ENCODE measurements around the gene TRIM60. TPM values are rescaled to one million over a fixed set of nuclear protein-coding genes. Genes with fewer than 3 reads are reported as not detected.

The TRIM60 gene
- total and polyA plus RNA-seq, 11 donors = not detected

DNA sequence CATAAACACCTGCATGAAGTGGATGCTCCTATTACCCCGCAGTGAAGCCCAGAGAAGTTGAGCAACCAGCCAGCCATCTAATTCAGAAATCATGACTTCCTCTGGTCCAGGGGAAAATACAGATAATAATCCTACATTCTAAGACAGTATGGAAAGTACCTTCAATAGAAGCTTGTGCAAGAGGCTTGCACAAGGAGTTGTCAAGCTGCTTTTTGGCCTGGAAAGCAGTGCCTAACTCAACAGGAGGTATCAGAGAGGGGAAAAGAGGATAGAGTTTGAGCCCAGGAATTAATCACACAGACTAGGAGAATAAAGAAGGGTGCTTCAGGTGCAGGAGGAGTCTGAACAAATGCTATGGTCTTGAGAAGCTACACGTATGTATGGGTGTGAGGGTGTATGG lies 54.1 kb downstream of the TRIM60 start:
- Histone ChIP-seq H3K27ac (no peak overlapping the region), H3K27me3 (no peaks in the 10 kb centered on the region), H3K36me3 (peaks cover 0 to 66% (median 43%) of the 10 kb centered on the region in 9 donors), H3K4me1 (no peaks in the 10 kb centered on the region), H3K4me3 (no peak overlapping the region), H3K9me3 (no peaks in the 10 kb centered on the region)
- ATAC-seq = no peak
- DNase-seq = no peak
- intact Hi-C loops (cut with DNase I) = no loop called here
- TF ChIP-seq, protein P1, sequence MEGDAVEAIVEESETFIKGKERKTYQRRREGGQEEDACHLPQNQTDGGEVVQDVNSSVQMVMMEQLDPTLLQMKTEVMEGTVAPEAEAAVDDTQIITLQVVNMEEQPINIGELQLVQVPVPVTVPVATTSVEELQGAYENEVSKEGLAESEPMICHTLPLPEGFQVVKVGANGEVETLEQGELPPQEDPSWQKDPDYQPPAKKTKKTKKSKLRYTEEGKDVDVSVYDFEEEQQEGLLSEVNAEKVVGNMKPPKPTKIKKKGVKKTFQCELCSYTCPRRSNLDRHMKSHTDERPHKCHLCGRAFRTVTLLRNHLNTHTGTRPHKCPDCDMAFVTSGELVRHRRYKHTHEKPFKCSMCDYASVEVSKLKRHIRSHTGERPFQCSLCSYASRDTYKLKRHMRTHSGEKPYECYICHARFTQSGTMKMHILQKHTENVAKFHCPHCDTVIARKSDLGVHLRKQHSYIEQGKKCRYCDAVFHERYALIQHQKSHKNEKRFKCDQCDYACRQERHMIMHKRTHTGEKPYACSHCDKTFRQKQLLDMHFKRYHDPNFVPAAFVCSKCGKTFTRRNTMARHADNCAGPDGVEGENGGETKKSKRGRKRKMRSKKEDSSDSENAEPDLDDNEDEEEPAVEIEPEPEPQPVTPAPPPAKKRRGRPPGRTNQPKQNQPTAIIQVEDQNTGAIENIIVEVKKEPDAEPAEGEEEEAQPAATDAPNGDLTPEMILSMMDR (IDR thresholded peaks at IDR 0.05) = no peak
- no peak for TF ChIP-seq POLR2A (IDR thresholded peaks at IDR 0.05)
- WGBS, 4 donors = 68 to 100% (median 96%) methylated on average over 2 of the region's 2 CpGs

DNA sequence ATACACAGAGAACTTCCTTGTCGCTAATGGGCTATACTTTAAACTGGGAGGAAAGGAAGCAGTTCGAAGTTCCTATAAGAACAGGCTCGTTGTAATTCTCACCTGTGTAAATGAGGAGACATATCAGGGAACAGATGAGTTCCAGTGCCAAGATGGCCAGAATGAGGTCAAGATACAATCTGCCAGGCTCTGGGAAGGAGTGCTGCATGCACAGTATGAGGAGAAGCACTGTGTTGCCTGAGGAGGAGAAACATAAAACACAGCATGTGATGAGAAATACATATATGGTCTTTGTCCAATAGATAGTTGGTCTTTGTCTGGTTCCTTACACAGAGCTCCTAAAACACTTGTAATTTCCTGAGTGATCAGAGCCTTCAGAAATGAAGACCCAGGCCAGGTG lies 56.6 kb downstream of the TRIM60 start:
- ATAC-seq (no peak), DNase-seq (no peak)
- 89 to 92% (median 92%) methylated on average over 3 of the region's 3 CpGs for WGBS, 4 donors
- Histone ChIP-seq H3K27me3 (no peaks in the 10 kb centered on the region), H3K9me3 (no peaks in the 10 kb centered on the region), H3K36me3 (peaks cover 0 to 80% (median 56%) of the 10 kb centered on the region in 9 donors), H3K4me1 (no peaks in the 10 kb centered on the region), H3K27ac (no peak overlapping the region), H3K4me3 (no peak overlapping the region)
- intact Hi-C loops (cut with DNase I) = no loop called here
- no peak for TF ChIP-seq POLR2A (IDR thresholded peaks at IDR 0.05)
- TF ChIP-seq, protein P1 (IDR thresholded peaks at IDR 0.05) = no peak

Other genes starting within 250 kb of the TRIM60 start
- gene APELA, start 154.8 kb upstream of the TRIM60 start, total RNA-seq = not detected
- not detected for gene APELA, start 154.8 kb upstream of the TRIM60 start, polyA plus RNA-seq
- gene TRIM61, start 54.3 kb upstream of the TRIM60 start, total RNA-seq = 1 to 10 TPM in 7 of 9 donors, under 1 TPM in 2; 0.94 to 3.0 (median 2.1) TPM
- 1 to 10 TPM in 1 of 2 donors, under 1 TPM in 1; 0.76 to 2.1 TPM for gene TRIM61, start 54.3 kb upstream of the TRIM60 start, polyA plus RNA-seq
- not detected for gene TRIM75, start 21.9 kb downstream of the TRIM60 start, total RNA-seq
- not detected for gene TRIM75, start 21.9 kb downstream of the TRIM60 start, polyA plus RNA-seq
- gene TMEM192, start 80.9 kb downstream of the TRIM60 start, total RNA-seq = 10 to 100 TPM; 12.8 to 21.0 (median 17.7) TPM
- gene TMEM192, start 80.9 kb downstream of the TRIM60 start, polyA plus RNA-seq = 10 to 100 TPM in 1 of 2 donors, 1 to 10 TPM in 1; 6.5 to 21.1 TPM
- 10 to 100 TPM in 6 of 9 donors, 1 to 10 TPM in 3; 7.2 to 18.6 (median 10.8) TPM for gene KLHL2, start 175.6 kb downstream of the TRIM60 start, total RNA-seq
- gene KLHL2, start 175.6 kb downstream of the TRIM60 start, polyA plus RNA-seq = 10 to 100 TPM in 1 of 2 donors, 1 to 10 TPM in 1; 4.0 to 15.5 TPM

Measured in heart left ventricle (tissue), 16 donors.